IPS-20b (cell line): ENCODE measurements around the gene MED27.

ENCODE experiments used
- H3K27ac ChIP-seq: one replicate; pipeline ENCODE4 v1.5.1; 2013; ENCODE audit warnings: low read length
- H3K27me3 ChIP-seq: 2 replicates; pipeline ENCODE4 v1.6.1; 2013; ENCODE audit warnings: mild to moderate bottlenecking, low read length, inconsistent platforms; ENCODE audit not compliant: insufficient read depth
- H3K36me3 ChIP-seq: 2 replicates; pipeline ENCODE4 v1.6.1; 2013; ENCODE audit warnings: low read depth, mild to moderate bottlenecking, inconsistent platforms, low read length, moderate library complexity; ENCODE audit not compliant: insufficient read depth
- H3K4me1 ChIP-seq: 2 replicates; pipeline ENCODE4 v1.6.1; 2013; ENCODE audit warnings: mild to moderate bottlenecking, control low read depth, inconsistent platforms, low read length, moderate library complexity; ENCODE audit not compliant: insufficient read depth
- H3K4me3 ChIP-seq: 2 replicates; pipeline ENCODE4 v1.5.1; 2013; ENCODE audit warnings: mild to moderate bottlenecking, low read length, inconsistent platforms
- H3K9ac ChIP-seq: 2 replicates; pipeline ENCODE4 v1.6.1; 2013; ENCODE audit warnings: low read depth, mild to moderate bottlenecking, inconsistent platforms, low read length, moderate library complexity
- H3K9me3 ChIP-seq: 2 replicates; pipeline ENCODE4 v1.6.1; 2013; ENCODE audit warnings: mild to moderate bottlenecking, low read depth, low read length, inconsistent platforms; ENCODE audit not compliant: insufficient read depth

MED27 gene

DNA sequence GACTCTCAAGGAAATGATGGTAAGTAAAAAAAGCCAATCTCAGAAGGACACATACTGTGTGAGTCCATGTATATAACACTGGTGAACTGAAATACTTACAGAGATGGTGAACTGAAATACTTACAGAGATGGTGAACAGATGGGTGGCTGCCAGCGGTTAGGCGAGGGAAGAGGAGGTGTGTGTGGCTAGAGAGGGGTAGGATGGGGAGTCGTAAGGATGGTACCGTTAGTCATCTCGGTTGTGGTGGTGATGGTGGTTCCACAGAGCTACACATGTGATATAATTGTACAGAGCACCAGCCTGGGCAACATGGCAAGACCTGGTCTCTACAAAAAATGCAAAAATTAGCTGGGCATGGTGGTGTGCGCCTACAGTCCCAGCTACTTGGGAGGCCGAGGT is 226.2 kb downstream of the MED27 start:
- H3K27me3 ChIP-seq: no peaks in the 10 kb centered on the region
- no peak overlapping the region for H3K9ac ChIP-seq
- H3K4me3 ChIP-seq: no peak overlapping the region
- H3K36me3 ChIP-seq: no peaks in the 10 kb centered on the region
- H3K9me3 ChIP-seq: no peaks in the 10 kb centered on the region
- no peak overlapping the region for H3K27ac ChIP-seq
- no peaks in the 10 kb centered on the region for H3K4me1 ChIP-seq

DNA sequence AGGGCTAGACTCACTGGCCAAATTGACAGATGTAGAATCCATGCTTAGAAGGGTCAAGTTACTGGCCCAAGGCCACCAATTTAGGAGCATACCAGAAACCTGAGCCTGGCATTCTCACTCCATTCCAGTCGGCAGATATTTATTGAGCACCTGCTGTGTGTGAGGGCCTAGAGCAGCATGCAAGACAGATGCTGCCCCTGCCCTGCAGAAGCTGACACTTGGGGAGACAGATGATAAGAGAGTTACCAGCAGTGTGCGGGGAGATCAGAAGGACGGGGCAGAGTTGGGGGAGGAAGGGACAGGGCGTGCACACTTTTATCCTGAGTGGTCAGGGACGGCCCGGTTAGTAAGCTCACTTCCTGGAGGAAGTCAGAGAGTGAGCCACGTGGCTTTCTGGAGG is 228.3 kb downstream of the MED27 start:
- H3K27ac ChIP-seq: no peak overlapping the region
- H3K9ac ChIP-seq: no peak overlapping the region
- H3K9me3 ChIP-seq: no peaks in the 10 kb centered on the region
- H3K4me1 ChIP-seq: no peaks in the 10 kb centered on the region
- H3K4me3 ChIP-seq: no peak overlapping the region
- H3K27me3 ChIP-seq: no peaks in the 10 kb centered on the region
- H3K36me3 ChIP-seq: no peaks in the 10 kb centered on the region

DNA sequence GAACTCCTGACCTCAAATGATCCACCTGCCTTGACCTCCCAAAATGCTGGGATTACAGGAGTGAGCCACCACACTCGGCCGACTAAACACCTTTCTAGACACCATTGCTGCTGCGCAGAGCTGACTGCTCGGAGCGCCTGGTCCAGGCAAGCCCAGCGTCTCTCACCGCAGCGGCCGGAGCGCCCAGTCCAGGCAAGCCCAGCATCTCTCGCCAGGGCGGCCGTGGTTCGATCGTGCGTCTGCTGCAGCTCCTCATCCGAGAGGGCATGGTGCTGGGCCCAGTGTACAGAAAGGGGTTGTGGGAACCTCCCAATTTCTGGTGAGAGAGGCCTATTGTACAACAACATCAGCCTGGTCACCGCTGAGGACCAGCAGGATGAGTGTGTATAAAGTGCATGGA is 230.3 kb downstream of the MED27 start:
- Histone ChIP-seq H3K9ac (no peak overlapping the region), H3K4me1 (no peaks in the 10 kb centered on the region), H3K27me3 (no peaks in the 10 kb centered on the region), H3K27ac (no peak overlapping the region), H3K9me3 (no peaks in the 10 kb centered on the region), H3K4me3 (no peak overlapping the region), H3K36me3 (no peaks in the 10 kb centered on the region)

DNA sequence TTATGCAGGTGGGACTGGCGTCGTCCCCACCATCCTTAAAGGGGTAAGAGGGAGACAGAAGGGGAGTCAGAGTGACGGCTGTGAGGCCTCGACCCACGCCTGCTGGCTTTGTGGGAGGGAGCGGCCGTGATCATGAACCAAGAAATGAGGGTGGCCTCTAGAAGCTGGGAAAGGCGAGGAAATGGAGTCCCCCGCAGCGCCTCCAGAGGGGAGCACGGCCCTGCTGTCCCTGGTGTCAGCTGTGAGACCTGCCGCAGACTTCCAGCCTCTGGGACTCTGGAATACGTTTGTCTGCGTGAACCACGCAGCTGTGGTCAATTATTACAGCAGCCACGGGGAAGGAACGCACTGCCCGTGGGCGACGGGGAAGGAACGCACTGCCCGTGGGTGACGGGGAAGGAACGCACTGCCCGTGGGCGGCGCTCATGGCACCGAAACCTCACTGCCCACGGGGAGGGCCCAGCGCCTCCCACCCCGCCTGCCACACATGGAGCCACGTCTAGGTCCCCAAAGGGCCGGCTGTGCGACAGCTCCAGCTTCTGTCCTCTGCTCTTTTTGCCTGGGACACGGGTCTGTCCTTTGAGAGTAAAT is 231.0 kb downstream of the MED27 start:
- H3K36me3 ChIP-seq: no peaks in the 10 kb centered on the region
- H3K27me3 ChIP-seq: no peaks in the 10 kb centered on the region
- no peak overlapping the region for H3K27ac ChIP-seq
- H3K4me3 ChIP-seq: no peak overlapping the region
- no peaks in the 10 kb centered on the region for H3K9me3 ChIP-seq
- no peaks in the 10 kb centered on the region for H3K4me1 ChIP-seq
- H3K9ac ChIP-seq: no peak overlapping the region

DNA sequence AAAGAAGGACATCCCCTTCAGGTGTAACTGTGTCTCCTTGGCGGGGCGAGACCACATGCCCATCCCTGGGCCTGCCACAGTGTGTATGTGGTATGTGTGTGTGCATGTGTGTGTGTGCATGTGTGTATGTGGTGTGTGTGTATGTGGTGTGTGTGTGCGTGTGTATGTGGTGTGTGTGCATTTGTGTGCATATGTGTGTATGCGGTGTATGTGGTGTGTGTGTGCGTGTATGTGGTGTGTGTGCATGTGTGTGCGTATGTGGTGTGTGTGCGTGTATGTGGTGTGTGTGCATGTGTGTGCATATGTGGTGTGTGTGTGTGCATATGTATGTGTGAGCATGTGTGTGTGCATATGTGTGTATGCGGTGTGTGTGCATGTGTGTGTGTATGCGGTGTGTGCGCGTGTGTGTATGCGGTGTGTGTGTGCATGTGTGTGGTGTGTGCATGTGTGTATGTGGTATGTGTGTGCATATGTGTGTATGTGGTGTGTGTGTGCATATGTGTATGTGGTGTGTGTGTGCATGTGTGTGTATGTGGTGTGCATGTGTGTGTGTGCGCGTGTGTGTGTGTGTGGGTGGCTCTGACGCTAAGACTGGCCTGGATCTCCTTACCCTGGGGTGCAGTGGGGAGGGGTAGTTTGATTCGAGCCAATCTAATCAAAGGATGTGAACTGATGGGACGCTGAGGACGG is 231.9 kb downstream of the MED27 start:
- H3K27ac ChIP-seq: no peak overlapping the region
- H3K4me1 ChIP-seq: no peaks in the 10 kb centered on the region
- H3K27me3 ChIP-seq: no peaks in the 10 kb centered on the region
- no peak overlapping the region for H3K9ac ChIP-seq
- no peak overlapping the region for H3K4me3 ChIP-seq
- H3K36me3 ChIP-seq: no peaks in the 10 kb centered on the region
- no peaks in the 10 kb centered on the region for H3K9me3 ChIP-seq

DNA sequence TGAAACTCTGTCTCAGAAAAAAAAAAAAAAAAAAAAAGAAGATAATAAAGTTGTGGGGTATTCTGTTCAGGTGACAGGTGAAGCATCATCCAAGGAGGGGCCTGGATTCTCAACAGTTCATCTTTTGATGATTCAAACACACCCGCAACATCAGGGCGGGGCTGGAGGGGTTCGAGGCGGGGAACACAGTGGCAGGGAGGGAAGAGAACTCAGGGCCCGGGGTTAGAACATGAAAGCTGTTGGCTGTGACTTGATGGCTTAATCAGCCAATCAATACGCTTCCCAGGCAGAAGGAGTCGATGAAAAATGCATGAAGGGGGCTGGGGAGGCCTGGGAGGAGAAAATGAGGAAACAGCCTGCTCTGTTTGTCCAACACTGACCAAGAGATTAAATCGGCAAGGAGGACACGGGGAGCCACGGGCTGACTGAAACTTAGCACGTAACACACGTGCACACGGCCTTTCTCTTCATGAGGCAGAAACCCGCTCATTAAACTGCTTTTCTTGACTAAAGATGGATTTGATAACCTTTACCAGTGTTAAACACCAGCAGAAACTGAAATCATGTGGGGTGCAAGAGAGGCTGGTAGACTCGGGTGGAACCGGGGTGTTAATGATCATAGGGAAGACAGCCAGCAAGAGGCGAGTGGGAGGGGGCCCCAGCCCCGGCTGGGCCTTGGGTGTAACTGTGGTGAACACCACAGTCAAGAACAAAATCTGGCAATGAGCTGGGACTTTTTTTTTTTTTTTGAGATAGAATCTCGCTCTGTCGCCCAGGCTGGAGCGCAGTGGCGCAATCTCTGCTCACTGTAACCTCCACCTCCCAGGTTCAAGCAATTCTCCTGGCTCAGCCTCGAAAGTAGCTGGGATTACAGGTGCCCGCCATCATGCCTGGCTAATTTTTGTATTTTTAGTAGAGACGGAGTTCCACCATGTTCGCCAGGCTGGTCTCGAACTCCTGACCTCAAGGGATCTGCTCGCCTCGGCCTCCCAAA is 234.1 kb downstream of the MED27 start:
- Histone ChIP-seq H3K4me3 (no peak overlapping the region), H3K9ac (no peak overlapping the region), H3K27ac (no peak overlapping the region), H3K4me1 (no peaks in the 10 kb centered on the region), H3K9me3 (no peaks in the 10 kb centered on the region), H3K27me3 (no peaks in the 10 kb centered on the region), H3K36me3 (no peaks in the 10 kb centered on the region)

DNA sequence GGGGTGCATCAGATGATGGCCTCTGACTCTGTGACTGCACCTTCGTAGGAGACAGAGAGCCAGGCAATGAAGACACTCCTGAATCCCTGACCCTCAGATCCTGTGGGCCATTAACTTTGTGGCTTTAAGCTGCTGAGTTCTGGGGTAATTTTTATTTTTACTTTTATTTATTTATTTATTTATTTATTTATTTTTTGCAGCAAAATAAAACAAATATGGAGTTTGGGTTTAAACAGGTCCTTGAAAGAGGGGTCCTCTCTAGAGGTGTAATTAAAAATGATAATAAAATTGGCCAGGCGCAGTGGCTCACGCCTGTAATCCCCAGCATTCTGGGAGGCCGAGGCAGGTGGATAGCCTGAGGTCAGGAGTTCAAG is 234.9 kb downstream of the MED27 start:
- no peaks in the 10 kb centered on the region for H3K36me3 ChIP-seq
- no peak overlapping the region for H3K9ac ChIP-seq
- H3K9me3 ChIP-seq: no peaks in the 10 kb centered on the region
- no peaks in the 10 kb centered on the region for H3K27me3 ChIP-seq
- H3K4me3 ChIP-seq: no peak overlapping the region
- H3K27ac ChIP-seq: no peak overlapping the region
- no peaks in the 10 kb centered on the region for H3K4me1 ChIP-seq

DNA sequence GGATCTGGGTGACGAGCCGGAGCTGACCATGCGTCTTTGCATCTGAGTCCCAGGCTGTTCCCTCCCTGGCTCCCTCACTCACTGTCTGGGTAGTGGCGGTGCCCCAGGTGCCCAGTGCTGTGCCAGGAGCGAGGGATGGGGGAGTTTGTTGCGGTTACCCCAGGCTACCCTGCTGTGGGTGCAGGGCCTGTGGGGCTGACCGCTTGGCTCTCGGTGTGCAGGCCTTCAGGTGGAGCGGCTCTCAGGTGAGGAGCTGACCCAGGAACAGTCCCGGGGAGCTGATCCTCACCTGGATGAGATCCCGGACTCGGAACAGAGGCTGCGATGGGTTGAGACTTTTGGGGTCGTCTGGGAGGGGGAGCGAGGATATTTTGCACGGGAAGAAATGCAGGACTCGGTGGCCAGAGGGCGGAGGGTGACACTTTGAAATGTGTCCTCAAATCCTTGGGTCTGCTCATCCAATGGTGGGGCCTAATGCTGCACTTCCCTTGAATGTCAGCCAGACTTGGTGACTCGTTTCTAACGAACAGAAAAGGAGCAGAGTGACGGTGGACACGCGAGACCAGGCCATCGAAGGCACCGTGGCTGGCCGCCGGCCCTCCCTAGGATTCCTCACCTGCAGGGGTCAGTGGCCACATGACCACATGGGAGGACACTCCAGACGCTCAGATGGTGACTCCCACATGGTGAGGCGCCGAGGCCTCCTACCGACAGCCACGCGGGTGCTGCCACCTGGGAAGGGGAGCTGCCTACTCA is 235.5 kb downstream of the MED27 start:
- no peak overlapping the region for H3K9ac ChIP-seq
- H3K36me3 ChIP-seq: no peaks in the 10 kb centered on the region
- H3K9me3 ChIP-seq: no peaks in the 10 kb centered on the region
- H3K27me3 ChIP-seq: no peaks in the 10 kb centered on the region
- H3K27ac ChIP-seq: no peak overlapping the region
- no peak overlapping the region for H3K4me3 ChIP-seq
- no peaks in the 10 kb centered on the region for H3K4me1 ChIP-seq

DNA sequence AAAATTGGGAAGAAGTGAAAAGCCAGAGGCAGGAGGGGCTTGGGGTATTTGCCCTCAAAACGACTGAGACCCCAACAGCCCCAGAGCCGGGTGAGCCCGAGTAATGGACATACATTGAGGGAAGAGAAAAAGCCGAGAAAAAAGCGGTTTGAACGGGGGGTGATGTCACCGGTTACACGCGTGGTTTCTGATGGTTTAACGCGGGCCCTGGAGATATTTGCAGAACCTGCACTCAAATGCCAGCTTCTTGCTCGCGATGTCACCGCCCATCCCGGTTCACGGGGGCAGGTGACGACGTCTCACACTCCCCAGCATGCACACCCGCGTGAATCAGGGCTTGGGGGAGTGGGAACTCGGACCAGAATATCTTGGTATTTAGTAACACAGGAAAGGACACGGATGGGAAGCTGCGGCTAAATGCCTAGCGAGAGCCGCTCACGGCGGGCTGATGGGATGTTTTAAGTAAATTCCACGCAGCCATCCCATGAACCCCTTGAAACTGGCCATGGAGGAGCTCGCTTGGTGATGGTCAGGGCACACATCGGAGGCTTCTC is 237.8 kb downstream of the MED27 start:
- H3K27me3 ChIP-seq: no peaks in the 10 kb centered on the region
- H3K9ac ChIP-seq: no peak overlapping the region
- H3K4me1 ChIP-seq: no peaks in the 10 kb centered on the region; the same call in 1 of the 2 replicates
- H3K27ac ChIP-seq: no peak overlapping the region
- H3K4me3 ChIP-seq: no peak overlapping the region
- no peaks in the 10 kb centered on the region for H3K36me3 ChIP-seq
- H3K9me3 ChIP-seq: no peaks in the 10 kb centered on the region

DNA sequence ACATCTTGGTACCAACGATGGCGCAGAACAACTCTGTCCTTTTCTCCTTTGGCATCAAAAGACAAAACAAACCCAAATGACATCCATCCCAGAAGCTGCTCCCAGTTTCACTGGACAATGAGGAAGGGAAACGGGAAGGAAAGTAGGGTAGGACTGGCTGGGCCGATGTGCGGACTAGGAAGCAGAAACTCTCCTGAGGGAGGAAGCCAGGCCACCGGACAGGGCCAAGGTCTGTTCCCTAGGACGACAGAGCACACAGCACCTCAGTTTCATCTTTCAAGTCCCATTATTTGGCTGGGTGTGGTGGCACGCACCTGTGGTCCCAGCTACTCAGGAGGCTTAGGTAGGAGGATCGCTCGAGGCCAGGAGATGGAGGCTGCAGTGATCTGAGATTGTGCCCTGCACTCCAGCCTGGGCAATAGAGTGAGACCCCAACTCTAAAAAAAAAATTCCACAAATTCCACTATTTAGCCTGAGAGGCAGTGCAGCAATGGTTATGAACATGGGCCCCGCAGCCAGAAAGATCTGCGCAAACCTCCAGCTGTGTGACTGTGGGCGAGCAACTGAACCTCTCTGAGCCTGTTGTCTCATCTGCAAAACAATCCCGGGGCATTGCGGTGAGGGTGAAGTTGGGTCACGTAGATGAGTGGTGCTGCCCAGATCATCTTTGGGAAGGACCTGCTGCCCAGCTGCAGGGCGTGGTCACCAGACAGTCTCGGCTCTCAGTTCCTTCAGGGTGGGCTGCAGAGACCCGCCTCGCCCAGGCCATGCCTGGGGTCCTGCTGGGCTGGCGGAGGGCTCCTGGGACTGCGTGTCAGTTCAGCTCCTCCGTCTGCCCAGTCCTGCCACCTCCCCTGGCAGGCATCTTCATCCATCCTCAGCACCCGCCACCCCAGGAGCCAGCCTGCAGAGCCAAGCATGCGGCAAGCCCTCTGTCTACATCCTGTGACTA is 238.6 kb downstream of the MED27 start:
- H3K36me3 ChIP-seq: no peaks in the 10 kb centered on the region
- no peaks in the 10 kb centered on the region for H3K9me3 ChIP-seq
- no peaks in the 10 kb centered on the region; the same call in 1 of the 2 replicates for H3K4me1 ChIP-seq
- no peak overlapping the region for H3K9ac ChIP-seq
- H3K27ac ChIP-seq: no peak overlapping the region
- H3K27me3 ChIP-seq: no peaks in the 10 kb centered on the region
- H3K4me3 ChIP-seq: no peak overlapping the region
